Measurements from ENCODE around the gene CACHD1.

DNA sequence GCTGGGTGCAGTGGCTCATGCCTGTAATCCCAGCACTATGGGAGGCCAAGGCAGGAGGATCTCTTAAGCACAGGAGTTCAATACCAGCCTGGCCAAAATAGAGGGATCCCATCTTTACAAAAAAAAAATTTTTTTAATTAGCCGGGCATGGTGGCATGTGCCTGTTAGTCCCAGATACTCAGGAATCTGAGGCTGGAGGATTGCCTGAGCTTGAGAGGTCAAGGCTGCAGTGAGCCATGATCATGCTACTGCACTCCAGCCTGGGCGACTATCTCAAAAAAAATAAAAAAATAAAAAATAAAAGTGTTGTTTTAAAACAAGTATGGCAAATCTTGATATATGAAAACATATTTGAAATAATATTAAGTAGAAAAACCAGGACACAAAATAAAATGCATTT is 44.4 kb upstream of the CACHD1 start:
- no peak for TF ChIP-seq POLR2AphosphoS5 (IDR thresholded peaks at IDR 0.05)
- TF ChIP-seq, protein P1, sequence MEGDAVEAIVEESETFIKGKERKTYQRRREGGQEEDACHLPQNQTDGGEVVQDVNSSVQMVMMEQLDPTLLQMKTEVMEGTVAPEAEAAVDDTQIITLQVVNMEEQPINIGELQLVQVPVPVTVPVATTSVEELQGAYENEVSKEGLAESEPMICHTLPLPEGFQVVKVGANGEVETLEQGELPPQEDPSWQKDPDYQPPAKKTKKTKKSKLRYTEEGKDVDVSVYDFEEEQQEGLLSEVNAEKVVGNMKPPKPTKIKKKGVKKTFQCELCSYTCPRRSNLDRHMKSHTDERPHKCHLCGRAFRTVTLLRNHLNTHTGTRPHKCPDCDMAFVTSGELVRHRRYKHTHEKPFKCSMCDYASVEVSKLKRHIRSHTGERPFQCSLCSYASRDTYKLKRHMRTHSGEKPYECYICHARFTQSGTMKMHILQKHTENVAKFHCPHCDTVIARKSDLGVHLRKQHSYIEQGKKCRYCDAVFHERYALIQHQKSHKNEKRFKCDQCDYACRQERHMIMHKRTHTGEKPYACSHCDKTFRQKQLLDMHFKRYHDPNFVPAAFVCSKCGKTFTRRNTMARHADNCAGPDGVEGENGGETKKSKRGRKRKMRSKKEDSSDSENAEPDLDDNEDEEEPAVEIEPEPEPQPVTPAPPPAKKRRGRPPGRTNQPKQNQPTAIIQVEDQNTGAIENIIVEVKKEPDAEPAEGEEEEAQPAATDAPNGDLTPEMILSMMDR (IDR thresholded peaks at IDR 0.05), result no peak

All from prostate gland (tissue), 2 donors.